Measurements from ENCODE around the gene INSIG1.
A peak's percentile ranks its signal among the peaks of the same experiment; 100 is the strongest.

The INSIG1 gene

GRCh38 chr7:155312633-155313032 is 15.0 kb downstream of the INSIG1 start:
- ATAC-seq, result peak; percentile 24; the same call in 2 of the 3 replicates
- TF ChIP-seq TCF4 (CRISPR knock-in tag; IDR thresholded peaks at IDR 0.05; ENCODE audit: borderline replicate concordance), result no peak
- no peak for TF ChIP-seq POU6F1 (CRISPR knock-in tag; IDR thresholded peaks at IDR 0.05; ENCODE audit: borderline replicate concordance, low read depth)
- no peak for TF ChIP-seq CSRNP3 (CRISPR knock-in tag; IDR thresholded peaks at IDR 0.05)
- TF ChIP-seq ZNF565 (CRISPR knock-in tag; conservative IDR thresholded peaks at IDR 0.05; ENCODE audit: low read depth), result no peak
- TF ChIP-seq GLIS3 (CRISPR knock-in tag; IDR thresholded peaks at IDR 0.05), result no peak
- TF ChIP-seq TSHZ2 (CRISPR knock-in tag; IDR thresholded peaks at IDR 0.05), result no peak
- TF ChIP-seq CREB5 (CRISPR knock-in tag; IDR thresholded peaks at IDR 0.05; ENCODE audit: low read depth), result no peak
- TF ChIP-seq ZFP30 (CRISPR knock-in tag; IDR thresholded peaks at IDR 0.05), result no peak

- ATAC-seq, result peak; percentile 34; the same call in 2 of the 3 replicates
These were observed 15.4 kb downstream of the INSIG1 start for GRCh38 chr7:155313096-155313495.

More at GRCh38 chr7:155313096-155313495, 15.4 kb downstream of the INSIG1 start:
- no peak for TF ChIP-seq TCF4 (CRISPR knock-in tag; IDR thresholded peaks at IDR 0.05; ENCODE audit: borderline replicate concordance)
- no peak for TF ChIP-seq ARNTL (CRISPR knock-in tag; IDR thresholded peaks at IDR 0.05; ENCODE audit: borderline replicate concordance, low read depth)
- TF ChIP-seq RARB (CRISPR knock-in tag; IDR thresholded peaks at IDR 0.05), result no peak
- TF ChIP-seq GLIS3 (CRISPR knock-in tag; IDR thresholded peaks at IDR 0.05), result no peak
- no peak for TF ChIP-seq TSHZ2 (CRISPR knock-in tag; IDR thresholded peaks at IDR 0.05)
- TF ChIP-seq SNAI2 (CRISPR knock-in tag; IDR thresholded peaks at IDR 0.05), result no peak
- TF ChIP-seq PPARA (CRISPR knock-in tag; IDR thresholded peaks at IDR 0.05; ENCODE audit: borderline replicate concordance), result no peak
- no peak for TF ChIP-seq ZNF565 (CRISPR knock-in tag; conservative IDR thresholded peaks at IDR 0.05; ENCODE audit: low read depth)
- TF ChIP-seq CSRNP3 (CRISPR knock-in tag; IDR thresholded peaks at IDR 0.05), result no peak
- TF ChIP-seq ZC3H10 (CRISPR knock-in tag; IDR thresholded peaks at IDR 0.05), result no peak
- no peak for TF ChIP-seq OSR1 (CRISPR knock-in tag; IDR thresholded peaks at IDR 0.05)
- no peak for TF ChIP-seq CREB5 (CRISPR knock-in tag; IDR thresholded peaks at IDR 0.05; ENCODE audit: low read depth)
- TF ChIP-seq ZNF8 (CRISPR knock-in tag; IDR thresholded peaks at IDR 0.05), result no peak
- no peak for TF ChIP-seq PATZ1 (CRISPR knock-in tag; IDR thresholded peaks at IDR 0.05; ENCODE audit: borderline replicate concordance)
- TF ChIP-seq ISL1 (CRISPR knock-in tag; IDR thresholded peaks at IDR 0.05), result no peak
- TF ChIP-seq ZFP3 (CRISPR knock-in tag; IDR thresholded peaks at IDR 0.05), result no peak
- no peak for TF ChIP-seq POU6F1 (CRISPR knock-in tag; IDR thresholded peaks at IDR 0.05; ENCODE audit: borderline replicate concordance, low read depth)

Data from SK-N-SH treated with all-trans-retinoic acid at 6 μM for 48 hours (cell line).